Astrocyte of the cerebellum (primary cell): Measurements from ENCODE around the gene PDZD4.
"Not testable (repeated sequence)": the region's sequence is repeated elsewhere in the genome, so short reads cannot be mapped to it uniquely, and the experiment has no call there.

Experiments used
- DNase-seq: peaks from one replicate; pipeline ENCODE4 v3.0.0-alpha.2; 2011; ENCODE audit warnings: low read depth
- H3K4me3 ChIP-seq: 2 replicates; pipeline ENCODE4 v1.5.1; 2011; ENCODE audit warnings: mild to moderate bottlenecking, low read depth, low read length, moderate library complexity
- CTCF ChIP-seq: IDR thresholded peaks from 2 replicates; pipeline ENCODE4 v1.5.1; 2012; ENCODE audit warnings: low read length, low read depth, moderate library complexity, mild to moderate bottlenecking; ENCODE audit errors: missing control alignments
- in situ Hi-C: cut with HindIII; loops from 2 replicates; pipeline ENCODE4 v1.10.0; 2017; ENCODE audit warnings: low sequenced_read_pairs

The PDZD4 gene

DNA sequence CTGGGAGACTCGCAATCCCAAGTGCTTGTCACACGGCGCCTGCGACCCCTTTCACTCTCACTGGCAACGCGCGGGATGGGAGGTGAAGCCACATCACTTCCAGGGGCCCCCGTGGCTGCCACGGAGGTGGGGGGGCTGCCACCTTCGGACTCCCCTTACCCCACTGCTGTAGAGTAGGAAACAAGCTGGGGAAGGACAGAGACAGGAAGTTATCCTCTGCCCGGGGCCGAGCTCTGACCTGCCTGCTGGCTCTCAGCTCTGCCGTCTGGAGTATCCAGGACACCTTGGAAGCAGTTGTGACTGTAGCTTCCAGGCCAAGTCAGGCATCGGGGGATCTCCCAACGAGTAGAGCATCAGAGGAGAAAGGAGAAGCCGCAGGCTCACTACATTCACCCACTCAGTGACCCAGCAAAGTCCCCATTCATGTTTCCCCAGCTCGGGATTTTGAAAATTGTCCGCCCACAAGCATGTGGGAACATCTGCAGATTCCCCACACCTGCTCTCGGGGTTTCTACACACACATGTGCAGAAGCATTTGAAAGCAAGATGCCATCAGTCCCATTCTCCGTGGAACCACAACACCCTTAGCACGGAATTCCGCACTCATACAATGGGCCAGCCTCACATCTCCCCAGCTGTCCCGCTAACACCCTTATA, 10.8 kb downstream of the PDZD4 start:
- in situ Hi-C loops, result no loop called here
- TF ChIP-seq CTCF, result no peak
- no peak for DNase-seq
- H3K4me3 ChIP-seq, result peak overlapping the region; percentile 27

DNA sequence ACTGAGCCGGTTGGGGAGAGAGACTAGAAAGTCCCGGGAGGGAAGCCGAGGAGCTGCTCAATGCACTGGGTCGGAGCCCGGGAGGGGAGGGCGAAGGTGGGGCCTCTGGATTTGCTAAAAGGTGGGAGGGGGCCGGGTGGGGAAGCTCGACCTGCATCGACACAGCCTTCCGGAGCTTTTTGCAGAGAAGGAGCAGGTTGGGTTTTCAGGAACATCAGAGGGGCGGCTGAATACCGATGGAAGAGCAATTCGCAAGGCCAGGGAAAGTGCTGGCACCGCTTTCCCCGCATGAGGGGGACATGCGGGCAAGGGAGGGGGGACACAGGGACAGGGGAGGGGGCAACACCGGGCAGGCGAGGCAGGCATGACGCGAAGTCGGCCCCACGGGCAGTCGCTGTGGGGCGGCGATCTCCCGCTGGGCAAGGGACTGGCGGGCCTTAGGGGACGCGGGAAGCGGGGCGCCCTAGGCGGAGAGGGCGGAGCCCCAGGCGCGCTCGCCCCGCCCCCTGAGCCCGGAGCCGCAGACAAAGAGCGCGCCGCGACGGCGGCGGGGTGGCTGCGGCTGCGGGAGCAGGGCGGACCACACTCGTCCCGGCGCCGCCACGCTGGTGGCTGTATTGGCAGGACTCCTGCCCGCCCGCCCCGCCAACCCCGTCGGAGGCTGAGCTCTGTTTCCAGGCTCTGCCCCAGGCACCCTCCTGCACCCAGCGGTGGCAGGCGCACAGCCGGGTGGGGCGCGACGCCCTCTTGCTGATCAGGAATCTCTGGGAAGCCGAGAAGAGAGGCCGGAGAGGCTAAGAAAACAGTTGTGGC, 11.6 kb downstream of the PDZD4 start:
- H3K4me3 ChIP-seq, result peak overlapping the region; percentile 27
- no peak for TF ChIP-seq CTCF
- in situ Hi-C loops, result no loop called here
- no peak for DNase-seq

DNA sequence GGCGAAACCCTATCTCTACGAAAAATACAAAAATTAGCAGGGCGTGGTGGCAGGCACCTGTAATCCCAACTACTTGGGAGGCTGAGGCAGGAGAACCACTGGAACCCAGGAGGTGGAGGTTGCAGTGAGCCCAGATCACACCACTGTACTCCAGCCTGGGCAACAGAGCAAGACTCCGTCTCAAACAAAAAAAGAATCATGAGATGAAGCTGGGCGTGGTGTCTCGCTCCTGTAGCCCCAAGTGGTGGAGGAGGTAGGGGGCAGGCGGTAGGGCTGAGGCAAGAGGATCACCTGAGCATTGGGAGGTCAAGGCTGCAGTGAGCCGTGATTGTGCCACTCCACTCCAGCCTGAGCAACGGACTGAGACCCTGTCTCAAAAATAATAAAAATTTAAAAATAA, 12.3 kb downstream of the PDZD4 start:
- DNase-seq, H3K4me3 ChIP-seq, in situ Hi-C loops: not testable (repeated sequence)

- no peak for DNase-seq
- in situ Hi-C loops, result no loop called here
- peak; percentile 25 for TF ChIP-seq CTCF
- no peak overlapping the region for H3K4me3 ChIP-seq
These were observed 13.3 kb downstream of the PDZD4 start for GRCh38 chrX:153816831-153817690.

GRCh38 chrX:153814591-153815315, 15.6 kb downstream of the PDZD4 start:
- no peak for TF ChIP-seq CTCF
- in situ Hi-C loops, result no loop called here

GRCh38 chrX:153813161-153813560, 17.2 kb downstream of the PDZD4 start:
- no peak for DNase-seq
- TF ChIP-seq CTCF, result no peak
- in situ Hi-C loops, result no loop called here
- no peak overlapping the region for H3K4me3 ChIP-seq

More at GRCh38 chrX:153814591-153815315, 15.6 kb downstream of the PDZD4 start:
- DNase-seq, result no peak
- no peak overlapping the region for H3K4me3 ChIP-seq
